ENCODE measurements around the gene PSMB7.

GRCh38 chr9:124353811-124354274, 61.4 kb downstream of the PSMB7 start:
- no peak for TF ChIP-seq CTCF (conservative IDR thresholded peaks at IDR 0.05; ENCODE audit: low read length)
- TF ChIP-seq EZH2phosphoT487 (IDR thresholded peaks at IDR 0.05; ENCODE audit: borderline replicate concordance) = no peak
